Smooth muscle cell (in vitro differentiated cells): Measurements from ENCODE around the gene FGF1. TPM values are rescaled to one million over a fixed set of nuclear protein-coding genes. Genes with fewer than 3 reads are reported as not detected.
A peak's percentile ranks its signal among the peaks of the same experiment; 100 is the strongest.

ENCODE experiments used
- DNase-seq: peaks from one replicate; lab custom pipeline; 2025; ENCODE audit not compliant: unreplicated experiment; lab: John Stamatoyannopoulos, UW
- H2AFZ ChIP-seq: fragments of 200-600 bp; sonication (generic); 2 replicates; pipeline ENCODE4 v1.6.0; 2016; ENCODE audit warnings: antibody characterized with exemption, low read depth, mild to moderate bottlenecking
- H3F3A ChIP-seq: fragments of 200-600 bp; sonication (generic); 2 replicates; pipeline ENCODE4 v1.6.0; 2017; ENCODE audit warnings: antibody characterized with exemption, low read depth
- H3K27ac ChIP-seq: fragments of 200-600 bp; sonication (generic); 2 replicates; pipeline ENCODE4 v1.5.1; 2016; ENCODE audit warnings: low read depth, mild to moderate bottlenecking
- H3K27me3 ChIP-seq: fragments of 200-600 bp; sonication (generic); 2 replicates; pipeline ENCODE4 v1.6.1; 2016; ENCODE audit warnings: low read depth, mild to moderate bottlenecking
- H3K36me3 ChIP-seq: fragments of 200-600 bp; sonication (generic); 2 replicates; pipeline ENCODE4 v1.5.1; 2016; ENCODE audit warnings: low read depth
- H3K4me1 ChIP-seq: fragments of 200-600 bp; sonication (generic); 2 replicates; pipeline ENCODE4 v1.5.1; 2016; ENCODE audit warnings: low read depth
- H3K4me2 ChIP-seq: fragments of 200-600 bp; sonication (generic); 2 replicates; pipeline ENCODE4 v1.6.0; 2016; ENCODE audit warnings: mild to moderate bottlenecking
- H3K4me3 ChIP-seq: fragments of 200-600 bp; sonication (generic); 2 replicates; pipeline ENCODE4 v1.5.1; 2016; ENCODE audit warnings: mild to moderate bottlenecking
- H3K79me2 ChIP-seq: fragments of 200-600 bp; sonication (generic); 2 replicates; pipeline ENCODE4 v1.6.0; 2016; ENCODE audit warnings: low read depth, mild to moderate bottlenecking
- H3K9ac ChIP-seq: fragments of 200-600 bp; sonication (generic); 2 replicates; pipeline ENCODE4 v1.6.0; 2016; ENCODE audit warnings: low read depth
- H3K9me3 ChIP-seq: fragments of 200-600 bp; sonication (generic); replicated peaks from 2 replicates; pipeline ENCODE4 v1.5.1; 2016; ENCODE audit warnings: low read depth
- H4K20me1 ChIP-seq: fragments of 200-600 bp; sonication (generic); 2 replicates; pipeline ENCODE4 v1.6.0; 2016; ENCODE audit warnings: low read depth
- WGBS: methylation state at CpG from one replicate; pipeline ENCODE4 v1.1.7; 2016; ENCODE audit warnings: low lambda C conversion rate; 5-methylcytosine and 5-hydroxymethylcytosine counted together
- polyA plus RNA-seq: library from polyadenylated mRNA; unstranded; fragments of >200 nt; fragmentation: Nextera tagmentation; extraction: Ambion mirVana; gene quantifications from 2 replicates; pipeline ENCODE4 v1.2.1, GENCODE V29; 2016
- total RNA-seq: library from RNA; depleted of rRNA; stranded (reverse); fragments of >200 nt; gene quantifications from 2 replicates; pipeline ENCODE4 v1.2.3, GENCODE V29; 2014
- TF ChIP-seq, protein P1 (sequence below): fragments of 200-600 bp; sonication (generic); IDR thresholded peaks from 2 replicates; pipeline ENCODE4 v1.5.1; 2017; ENCODE audit warnings: borderline replicate concordance, mild to moderate bottlenecking, antibody characterized with exemption; ENCODE audit not compliant: insufficient read depth, poor library complexity, severe bottlenecking

Gene FGF1
- total and polyA plus RNA-seq, 2 experiments from 2014 or later, result 91.7 to 111 TPM

DNA sequence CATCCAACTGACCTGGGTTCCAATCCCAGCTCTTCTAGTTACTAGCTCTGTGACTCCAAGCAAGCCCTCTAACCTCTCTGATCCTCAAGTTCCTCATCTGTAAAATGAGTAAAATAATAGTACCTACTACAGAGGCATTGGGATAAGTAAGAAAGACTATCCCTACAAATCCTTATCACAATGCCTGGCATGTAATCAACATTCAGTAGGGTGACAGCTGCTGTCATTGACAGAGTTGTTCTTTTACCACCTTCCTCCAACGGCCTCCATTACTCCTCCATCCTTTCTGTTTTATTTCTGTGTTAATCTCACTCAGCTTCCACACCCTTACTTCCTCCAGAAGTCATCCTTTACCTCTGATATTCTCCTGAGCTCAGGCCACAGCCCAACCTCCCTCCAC is 40.4 kb downstream of the FGF1 start:
- peak overlapping the region; percentile 87 for H3K27ac ChIP-seq
- TF ChIP-seq, protein P1, sequence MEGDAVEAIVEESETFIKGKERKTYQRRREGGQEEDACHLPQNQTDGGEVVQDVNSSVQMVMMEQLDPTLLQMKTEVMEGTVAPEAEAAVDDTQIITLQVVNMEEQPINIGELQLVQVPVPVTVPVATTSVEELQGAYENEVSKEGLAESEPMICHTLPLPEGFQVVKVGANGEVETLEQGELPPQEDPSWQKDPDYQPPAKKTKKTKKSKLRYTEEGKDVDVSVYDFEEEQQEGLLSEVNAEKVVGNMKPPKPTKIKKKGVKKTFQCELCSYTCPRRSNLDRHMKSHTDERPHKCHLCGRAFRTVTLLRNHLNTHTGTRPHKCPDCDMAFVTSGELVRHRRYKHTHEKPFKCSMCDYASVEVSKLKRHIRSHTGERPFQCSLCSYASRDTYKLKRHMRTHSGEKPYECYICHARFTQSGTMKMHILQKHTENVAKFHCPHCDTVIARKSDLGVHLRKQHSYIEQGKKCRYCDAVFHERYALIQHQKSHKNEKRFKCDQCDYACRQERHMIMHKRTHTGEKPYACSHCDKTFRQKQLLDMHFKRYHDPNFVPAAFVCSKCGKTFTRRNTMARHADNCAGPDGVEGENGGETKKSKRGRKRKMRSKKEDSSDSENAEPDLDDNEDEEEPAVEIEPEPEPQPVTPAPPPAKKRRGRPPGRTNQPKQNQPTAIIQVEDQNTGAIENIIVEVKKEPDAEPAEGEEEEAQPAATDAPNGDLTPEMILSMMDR, result no peak
- H3K36me3 ChIP-seq, result no peaks in the 10 kb centered on the region
- H3K9me3 ChIP-seq, result no peaks in the 10 kb centered on the region
- no peaks in the 10 kb centered on the region for H4K20me1 ChIP-seq
- H3K27me3 ChIP-seq, result no peaks in the 10 kb centered on the region
- H3K4me1 ChIP-seq, result peaks cover 19% of the 10 kb centered on the region
- 35% methylated on average over 1 of the region's 1 CpG for WGBS
- no peak overlapping the region for H3K4me3 ChIP-seq
- peaks cover 18% of the 10 kb centered on the region for H3F3A ChIP-seq
- peaks cover 17% of the 10 kb centered on the region for H3K79me2 ChIP-seq
- H3K4me2 ChIP-seq, result peak overlapping the region; percentile 41
- no peak overlapping the region for H2AFZ ChIP-seq
- peak overlapping the region; percentile 60 for H3K9ac ChIP-seq
- no peak for DNase-seq

DNA sequence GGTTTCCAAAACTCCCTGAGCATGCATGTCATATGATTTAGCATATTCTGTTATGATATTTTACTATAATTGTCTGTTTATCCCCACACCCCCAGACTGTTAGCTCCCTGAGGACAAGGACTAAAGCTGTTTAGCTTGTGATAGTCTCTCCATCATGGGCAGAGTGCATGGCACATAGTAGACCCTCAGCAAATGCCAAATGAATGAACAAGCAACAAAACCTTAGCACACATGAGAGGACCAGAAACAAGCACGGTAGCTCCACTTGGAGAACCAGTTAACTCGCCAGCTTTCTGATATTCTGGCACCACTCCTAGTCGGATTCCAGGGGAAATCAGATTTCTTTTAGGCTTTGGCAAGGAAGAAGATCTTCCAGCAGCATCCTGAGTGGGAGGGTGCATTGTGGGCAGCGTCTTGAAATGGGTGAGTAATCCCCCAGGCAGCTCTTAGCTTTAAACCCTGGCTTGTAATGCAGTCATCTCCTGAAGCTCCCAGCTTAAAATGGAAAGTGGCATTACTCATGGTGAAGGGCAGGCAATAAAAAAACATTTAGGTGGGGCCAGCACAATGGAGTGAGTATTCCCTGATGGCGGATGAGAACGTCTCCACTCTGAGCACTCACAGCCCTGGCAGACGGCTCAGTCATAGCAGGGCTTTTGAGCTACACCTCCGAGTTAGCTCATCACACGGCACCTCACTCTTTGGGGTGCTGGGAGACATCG is 41.1 kb downstream of the FGF1 start:
- H3K4me1 ChIP-seq, result peaks cover 19% of the 10 kb centered on the region
- peaks cover 16% of the 10 kb centered on the region for H3F3A ChIP-seq
- peaks cover 17% of the 10 kb centered on the region for H3K79me2 ChIP-seq
- H3K4me3 ChIP-seq, result no peak overlapping the region
- 5% methylated on average over 10 of the region's 10 CpGs for WGBS
- no peaks in the 10 kb centered on the region for H3K36me3 ChIP-seq
- no peak overlapping the region for H2AFZ ChIP-seq
- peak overlapping the region; percentile 60 for H3K4me2 ChIP-seq
- H3K27me3 ChIP-seq, result no peaks in the 10 kb centered on the region
- H4K20me1 ChIP-seq, result no peaks in the 10 kb centered on the region
- peak; percentile 16 for DNase-seq
- H3K9ac ChIP-seq, result peak overlapping the region; percentile 60
- H3K27ac ChIP-seq, result peak overlapping the region; percentile 87
- TF ChIP-seq, protein P1, result no peak
- H3K9me3 ChIP-seq, result no peaks in the 10 kb centered on the region

DNA sequence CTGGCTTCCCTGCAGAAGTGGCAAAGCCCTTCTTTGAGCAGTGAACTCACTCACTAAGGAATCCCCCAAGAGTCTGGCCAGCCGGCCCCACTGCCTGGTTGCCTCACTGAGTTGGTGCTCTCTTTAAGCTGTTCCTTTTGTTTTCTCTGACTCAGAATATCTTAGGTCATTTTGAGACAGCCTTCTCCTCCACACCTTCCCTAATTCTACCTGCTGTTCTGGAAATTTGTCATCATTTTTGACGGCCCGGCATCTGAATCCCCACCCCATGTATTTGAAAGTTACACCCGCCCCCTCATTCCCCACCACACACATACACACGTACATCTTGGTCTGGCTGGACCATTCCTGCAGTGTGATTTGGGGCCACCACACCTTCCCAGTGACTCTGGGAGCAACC is 41.8 kb downstream of the FGF1 start:
- H3K9me3 ChIP-seq, result no peaks in the 10 kb centered on the region
- no peak overlapping the region for H3K4me3 ChIP-seq
- H2AFZ ChIP-seq, result no peak overlapping the region
- peaks cover 16% of the 10 kb centered on the region for H3F3A ChIP-seq
- no peaks in the 10 kb centered on the region for H4K20me1 ChIP-seq
- H3K27me3 ChIP-seq, result no peaks in the 10 kb centered on the region
- H3K4me2 ChIP-seq, result peak overlapping the region; percentile 60
- peaks cover 17% of the 10 kb centered on the region for H3K79me2 ChIP-seq
- peak overlapping the region; percentile 55 for H3K9ac ChIP-seq
- no peaks in the 10 kb centered on the region for H3K36me3 ChIP-seq
- H3K4me1 ChIP-seq, result peaks cover 19% of the 10 kb centered on the region
- TF ChIP-seq, protein P1, result no peak
- 22% methylated on average over 5 of the region's 5 CpGs for WGBS
- DNase-seq, result no peak
- peak overlapping the region; percentile 87 for H3K27ac ChIP-seq

DNA sequence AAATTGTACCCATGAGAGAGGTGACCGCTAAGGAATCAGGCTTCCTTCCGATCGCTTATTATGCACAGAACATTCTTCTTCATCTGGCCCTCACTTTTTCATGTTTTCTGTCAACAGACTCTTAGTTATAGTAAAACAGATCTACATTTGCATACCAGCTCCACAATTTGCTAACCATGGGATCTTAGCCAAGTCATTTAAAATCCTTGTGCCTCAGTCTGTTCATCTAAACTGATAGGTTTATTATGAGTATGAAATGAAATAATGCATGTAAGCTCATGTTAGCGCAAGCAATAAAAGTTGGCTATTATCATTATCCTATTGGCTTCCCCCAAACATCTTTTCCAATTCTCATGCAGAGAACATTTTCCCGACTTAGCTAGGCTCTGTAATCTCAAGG is 42.3 kb downstream of the FGF1 start:
- DNase-seq, result no peak
- 60% methylated on average over 5 of the region's 5 CpGs for WGBS
- no peak overlapping the region for H2AFZ ChIP-seq
- H3K79me2 ChIP-seq, result peaks cover 21% of the 10 kb centered on the region
- no peaks in the 10 kb centered on the region for H3K36me3 ChIP-seq
- peak overlapping the region; percentile 87 for H3K27ac ChIP-seq
- peaks cover 16% of the 10 kb centered on the region for H3F3A ChIP-seq
- H3K27me3 ChIP-seq, result no peaks in the 10 kb centered on the region
- no peak overlapping the region for H3K4me3 ChIP-seq
- TF ChIP-seq, protein P1, result no peak
- H3K4me1 ChIP-seq, result peaks cover 19% of the 10 kb centered on the region
- H3K9me3 ChIP-seq, result no peaks in the 10 kb centered on the region
- peak overlapping the region; percentile 55 for H3K9ac ChIP-seq
- H3K4me2 ChIP-seq, result peak overlapping the region; percentile 60
- no peaks in the 10 kb centered on the region for H4K20me1 ChIP-seq
